Activated T-cell treated with anti-CD3 and anti-CD28 coated beads, Interleukin-2, amount 50 U/mL, for 4 hours (primary cell): ENCODE data around the gene VPS16. TPM values are rescaled to one million over a fixed set of nuclear protein-coding genes. Genes with fewer than 3 reads are reported as not detected.
A peak's percentile ranks its signal among the peaks of the same experiment; 100 is the strongest.

Source experiments
- ATAC-seq, 2 donors: fragments of 200-7000 bp; cut with Tn5 transposase; one replicate each; pipeline ENCODE4 v1.10.0; 2021
- DNase-seq: peaks from one replicate; pipeline ENCODE4 v3.0.0-alpha.2; 2020
- H3K27me3 Mint-ChIP-seq: one replicate; pipeline ENCODE4 v1.8.0; 2021; ENCODE audit warnings: low read depth, mixed read lengths
- H3K36me3 Mint-ChIP-seq: one replicate; pipeline ENCODE4 v1.8.0; 2022; ENCODE audit warnings: mixed read lengths; ENCODE audit not compliant: insufficient read depth
- H3K4me1 Mint-ChIP-seq: one replicate; pipeline ENCODE4 v1.8.0; 2021; ENCODE audit warnings: low read depth, mixed read lengths
- H3K4me3 Mint-ChIP-seq: one replicate; pipeline ENCODE4 v1.8.0; 2021; ENCODE audit warnings: mild to moderate bottlenecking, moderate library complexity, mixed read lengths
- H3K9me3 Mint-ChIP-seq: one replicate; pipeline ENCODE4 v1.8.0; 2021; ENCODE audit warnings: mixed read lengths
- total RNA-seq, 3 donors: library from RNA; stranded (reverse); gene quantifications; one replicate each; pipeline ENCODE4 v1.2.1, GENCODE V29; 2021

VPS16 gene
- total RNA-seq, 3 donors from 2014 or later = 39.9 to 42.4 (median 41.6) TPM

- ATAC-seq (no peak), DNase-seq (no peak)
- H3K4me3 Mint-ChIP-seq = no peak overlapping the region
- H3K27me3 Mint-ChIP-seq = no peaks in the 10 kb centered on the region
- H3K36me3 Mint-ChIP-seq = peaks cover 2% of the 10 kb centered on the region
- H3K4me1 Mint-ChIP-seq = peaks cover 29% of the 10 kb centered on the region
- H3K9me3 Mint-ChIP-seq = no peaks in the 10 kb centered on the region
Measured at GRCh38 chr20:2902818-2903217, 62.3 kb downstream of the VPS16 start.

DNA sequence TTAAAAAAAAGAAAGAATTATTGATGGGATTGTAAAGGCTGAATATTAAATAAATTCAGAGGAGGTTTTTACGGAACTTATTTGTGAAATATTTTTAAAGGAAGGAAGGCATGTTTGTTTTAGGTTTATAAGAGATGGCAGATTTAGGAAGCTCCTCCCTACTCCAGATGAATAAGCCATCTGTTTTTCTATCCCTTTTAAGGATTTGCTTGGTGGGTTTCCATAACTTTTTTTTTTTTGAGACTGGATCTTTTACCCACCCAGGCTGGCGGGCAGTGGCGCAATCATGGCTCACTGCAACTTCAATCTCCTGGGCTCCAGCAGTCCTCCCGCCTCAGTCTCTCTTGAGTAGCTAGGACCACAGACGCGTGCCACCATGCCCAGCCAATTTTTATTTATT, 63.1 kb downstream of the VPS16 start:
- H3K27me3 Mint-ChIP-seq = no peaks in the 10 kb centered on the region
- peaks cover 2% of the 10 kb centered on the region for H3K36me3 Mint-ChIP-seq
- DNase-seq = no peak
- H3K4me1 Mint-ChIP-seq = peaks cover 29% of the 10 kb centered on the region
- ATAC-seq = no peak
- H3K9me3 Mint-ChIP-seq = no peaks in the 10 kb centered on the region
- H3K4me3 Mint-ChIP-seq = no peak overlapping the region

- H3K4me1 Mint-ChIP-seq = peaks cover 8% of the 10 kb centered on the region
Measured at GRCh38 chr20:2907519-2907918, 67.0 kb downstream of the VPS16 start.

DNA sequence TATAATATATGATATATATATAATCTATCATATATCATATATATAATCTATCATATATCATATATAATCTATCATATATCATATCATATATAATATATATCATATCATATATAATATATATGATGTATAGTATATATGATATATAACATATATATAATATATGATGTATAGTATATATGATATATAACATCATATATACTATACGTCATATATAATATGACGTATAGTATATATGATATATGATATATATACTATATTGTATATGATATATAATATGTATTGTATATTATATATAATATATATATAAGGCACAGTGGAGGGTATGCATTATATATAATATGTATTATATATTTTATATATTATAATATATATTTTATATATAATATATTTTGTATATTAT, 69.4 kb downstream of the VPS16 start:
- H3K4me1 Mint-ChIP-seq = peaks cover 8% of the 10 kb centered on the region
- no peaks in the 10 kb centered on the region for H3K27me3 Mint-ChIP-seq
- ATAC-seq (no peak), DNase-seq (no peak)
- no peaks in the 10 kb centered on the region for H3K9me3 Mint-ChIP-seq
- H3K4me3 Mint-ChIP-seq = no peak overlapping the region
- peaks cover 2% of the 10 kb centered on the region for H3K36me3 Mint-ChIP-seq

More at GRCh38 chr20:2907519-2907918, 67.0 kb downstream of the VPS16 start:
- Mint-ChIP-seq H3K4me3 (no peak overlapping the region), H3K9me3 (no peaks in the 10 kb centered on the region), H3K27me3 (no peaks in the 10 kb centered on the region), H3K36me3 (peaks cover 2% of the 10 kb centered on the region)
- ATAC-seq (no peak), DNase-seq (no peak)

GRCh38 chr20:2911200-2911599, 70.7 kb downstream of the VPS16 start:
- H3K27me3 Mint-ChIP-seq = no peaks in the 10 kb centered on the region
- no peaks in the 10 kb centered on the region for H3K9me3 Mint-ChIP-seq
- peaks cover 6% of the 10 kb centered on the region for H3K4me1 Mint-ChIP-seq
- no peak overlapping the region for H3K4me3 Mint-ChIP-seq
- DNase-seq = no peak
- peaks cover 7% of the 10 kb centered on the region for H3K36me3 Mint-ChIP-seq
- ATAC-seq = peak; percentile 93 to 97

DNA sequence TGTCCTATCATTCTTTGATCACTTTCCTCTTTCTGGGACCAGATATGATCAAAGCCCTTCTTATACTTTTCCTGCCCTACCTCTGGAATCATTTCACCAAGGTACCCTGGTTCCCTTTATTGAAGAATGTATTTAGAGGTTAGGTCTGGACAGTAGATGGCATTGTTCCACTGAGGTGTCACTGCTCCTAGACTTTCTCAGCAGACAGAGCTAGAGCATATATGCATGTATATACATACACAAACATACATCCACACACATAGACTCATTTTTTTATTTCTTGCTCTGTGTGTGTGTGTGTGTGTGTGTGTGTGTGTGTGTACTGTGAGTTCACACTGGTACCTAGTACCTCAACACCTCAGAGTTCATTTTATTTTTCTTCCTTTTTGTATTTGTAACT, 73.6 kb downstream of the VPS16 start:
- ATAC-seq = no peak
- H3K4me3 Mint-ChIP-seq = no peak overlapping the region
- H3K36me3 Mint-ChIP-seq = peaks cover 11% of the 10 kb centered on the region

More for the DNA sequence above, 73.6 kb downstream of the VPS16 start:
- peaks cover 13% of the 10 kb centered on the region for H3K4me1 Mint-ChIP-seq
- no peak for DNase-seq
- H3K9me3 Mint-ChIP-seq = no peaks in the 10 kb centered on the region
- no peaks in the 10 kb centered on the region for H3K27me3 Mint-ChIP-seq

Other genes starting within 250 kb of the VPS16 start
- gene NOP56, start 188.1 kb upstream of the VPS16 start, total RNA-seq = 1,000 to 10,000 TPM; 1,094 to 1,238 (median 1,145) TPM
- 100 to 1,000 TPM; 150 to 160 (median 158) TPM for gene IDH3B, start 176.5 kb upstream of the VPS16 start, total RNA-seq
- gene EBF4, start 148.0 kb upstream of the VPS16 start, total RNA-seq = 1 to 10 TPM in 1 of 3 donors, under 1 TPM in 2; 0.33 to 1.1 (median 0.76) TPM
- 1 to 10 TPM in 1 of 3 donors, under 1 TPM in 2; 0.95 to 3.8 (median 0.98) TPM for gene CPXM1, start 40.1 kb upstream of the VPS16 start, total RNA-seq
- gene C20orf141, start 25.8 kb upstream of the VPS16 start, total RNA-seq = not detected
- not detected for gene TMEM239, start 24.4 kb upstream of the VPS16 start, total RNA-seq
- 10 to 100 TPM; 12.1 to 16.8 (median 12.9) TPM for gene PCED1A, start 90 bp upstream of the VPS16 start, total RNA-seq
- gene PTPRA, start 32.7 kb downstream of the VPS16 start, total RNA-seq = 10 to 100 TPM; 28.2 to 34.5 (median 32.3) TPM
- 1 to 10 TPM in 1 of 3 donors, under 1 TPM in 2; 0.46 to 3.0 (median 0.90) TPM for gene GNRH2, start 202.9 kb downstream of the VPS16 start, total RNA-seq
- gene MRPS26, start 205.3 kb downstream of the VPS16 start, total RNA-seq = 100 to 1,000 TPM; 117 to 148 (median 124) TPM
- under 1 TPM in 1 of 3 donors, not detected in 2; 0.60 TPM for gene OXT, start 230.9 kb downstream of the VPS16 start, total RNA-seq
- not detected for gene AVP, start 244.0 kb downstream of the VPS16 start, total RNA-seq